HG03175 (cell line): ENCODE data around the gene JAKMIP2.

Experiments
- ATAC-seq: cut with Tn5 transposase; IDR thresholded peaks from one replicate; pipeline ENCODE4 v1.9.1; 2021; ENCODE audit warnings: mild to moderate bottlenecking, moderate library complexity; ENCODE audit not compliant: unreplicated experiment

JAKMIP2 gene

DNA sequence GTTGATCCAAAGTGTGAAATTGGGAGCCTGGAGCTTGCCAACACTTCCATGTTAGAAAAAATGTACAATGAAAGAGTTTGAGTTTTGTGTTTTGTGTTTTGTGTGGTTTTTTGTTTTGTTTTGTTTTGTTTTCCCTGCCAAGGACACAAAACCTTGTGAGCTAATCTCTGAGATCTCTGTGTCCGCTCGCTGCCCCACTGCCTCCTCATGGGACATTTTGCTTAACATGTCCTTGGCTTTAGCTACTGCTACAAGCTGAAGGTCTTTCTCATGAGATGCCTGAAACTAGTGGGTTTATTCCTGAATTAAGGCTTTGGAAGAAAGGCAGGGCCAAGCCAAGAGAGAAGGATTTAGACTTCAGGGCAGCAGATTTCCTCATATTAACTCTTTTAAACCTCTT lies 7.3 kb upstream of the JAKMIP2 start:
- ATAC-seq: no peak

- ATAC-seq: no peak
Observed at GRCh38 chr5:147788023-147788422, 5.5 kb upstream of the JAKMIP2 start.

DNA sequence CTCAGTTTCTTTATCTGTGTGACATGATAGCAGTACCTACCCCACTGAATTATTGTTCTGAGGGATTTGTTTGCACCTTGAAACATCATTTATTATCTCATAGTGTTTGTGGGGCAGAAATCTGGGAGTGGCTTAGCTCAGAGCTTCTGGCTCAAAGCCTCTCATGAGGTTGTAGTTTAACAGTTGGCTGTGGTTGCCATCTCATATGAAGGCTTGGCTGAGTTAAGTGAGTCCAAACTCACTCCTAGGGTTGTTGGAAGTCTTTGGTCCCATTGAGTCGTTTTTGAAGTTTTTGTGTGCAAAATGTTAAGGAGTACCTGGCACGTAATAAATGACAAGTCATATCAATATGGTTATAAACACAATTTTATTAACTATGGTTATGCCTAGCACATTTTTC lies 3.6 kb upstream of the JAKMIP2 start:
- no peak for ATAC-seq

GRCh38 chr5:147784146-147784987 lies 1.8 kb upstream of the JAKMIP2 start:
- ATAC-seq: no peak

GRCh38 chr5:147780924-147781573 lies 1.5 kb downstream of the JAKMIP2 start:
- no peak for ATAC-seq

DNA sequence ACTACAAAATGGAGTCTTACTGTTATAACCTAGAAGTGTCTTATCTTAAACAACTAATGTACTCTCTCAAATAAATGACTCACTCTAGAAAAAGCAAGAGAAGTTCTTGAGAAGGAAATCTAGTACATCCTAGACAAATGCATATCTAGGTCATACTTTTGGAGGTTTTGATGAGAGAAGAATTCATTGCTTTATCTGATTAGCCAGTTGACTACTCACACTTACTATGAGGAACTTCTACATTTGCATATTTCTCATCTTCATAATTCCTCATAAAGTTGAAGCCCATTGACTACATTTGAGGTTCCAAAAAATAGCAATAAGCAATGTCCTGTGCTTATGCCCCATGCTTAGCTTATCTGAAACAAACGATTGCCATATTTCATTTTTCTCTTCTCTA lies 2.8 kb downstream of the JAKMIP2 start:
- ATAC-seq: no peak

- ATAC-seq: no peak
Observed at GRCh38 chr5:147776989-147777388, 5.5 kb downstream of the JAKMIP2 start.

DNA sequence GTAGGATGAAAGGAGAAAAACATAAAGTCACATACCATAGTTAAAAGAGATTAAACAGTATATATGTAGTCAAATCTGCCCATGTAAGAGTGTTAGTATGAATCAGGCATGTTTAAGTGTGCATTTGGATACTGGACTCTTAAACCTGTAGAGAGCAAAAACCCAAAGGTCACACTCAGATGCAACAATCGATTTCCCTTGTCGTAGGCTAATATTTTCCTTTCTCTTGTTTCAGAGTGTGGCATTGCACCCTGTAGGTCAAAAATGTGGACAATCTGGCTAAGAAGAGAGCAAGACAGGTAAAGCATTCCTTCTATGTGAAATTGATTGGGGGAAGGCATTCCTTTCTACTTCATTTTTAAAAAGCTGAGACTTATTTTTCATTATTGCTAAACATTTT lies 8.9 kb downstream of the JAKMIP2 start:
- no peak for ATAC-seq

DNA sequence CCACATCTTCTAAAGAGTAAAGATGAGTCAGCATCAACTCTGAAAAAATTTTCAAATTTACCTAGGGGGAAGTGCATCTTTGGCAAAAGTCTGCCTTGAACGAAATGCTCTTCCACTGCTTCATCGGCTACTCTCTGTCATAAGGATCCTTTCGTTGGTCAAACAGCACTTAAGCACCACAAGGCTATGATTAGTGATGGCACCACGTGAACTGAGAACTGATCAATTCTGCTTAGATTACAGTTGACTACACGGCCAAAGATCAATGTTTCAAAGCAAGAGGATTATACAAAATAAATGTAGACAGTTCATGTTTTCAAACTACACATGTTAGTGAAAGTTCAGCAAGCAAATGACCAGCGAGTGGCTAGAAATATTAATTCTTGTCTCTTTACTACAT lies 9.4 kb downstream of the JAKMIP2 start:
- ATAC-seq: no peak

GRCh38 chr5:147767048-147767447 lies 15.5 kb downstream of the JAKMIP2 start:
- ATAC-seq: no peak

- ATAC-seq: no peak
Observed at GRCh38 chr5:147763791-147764525, 18.6 kb downstream of the JAKMIP2 start.

DNA sequence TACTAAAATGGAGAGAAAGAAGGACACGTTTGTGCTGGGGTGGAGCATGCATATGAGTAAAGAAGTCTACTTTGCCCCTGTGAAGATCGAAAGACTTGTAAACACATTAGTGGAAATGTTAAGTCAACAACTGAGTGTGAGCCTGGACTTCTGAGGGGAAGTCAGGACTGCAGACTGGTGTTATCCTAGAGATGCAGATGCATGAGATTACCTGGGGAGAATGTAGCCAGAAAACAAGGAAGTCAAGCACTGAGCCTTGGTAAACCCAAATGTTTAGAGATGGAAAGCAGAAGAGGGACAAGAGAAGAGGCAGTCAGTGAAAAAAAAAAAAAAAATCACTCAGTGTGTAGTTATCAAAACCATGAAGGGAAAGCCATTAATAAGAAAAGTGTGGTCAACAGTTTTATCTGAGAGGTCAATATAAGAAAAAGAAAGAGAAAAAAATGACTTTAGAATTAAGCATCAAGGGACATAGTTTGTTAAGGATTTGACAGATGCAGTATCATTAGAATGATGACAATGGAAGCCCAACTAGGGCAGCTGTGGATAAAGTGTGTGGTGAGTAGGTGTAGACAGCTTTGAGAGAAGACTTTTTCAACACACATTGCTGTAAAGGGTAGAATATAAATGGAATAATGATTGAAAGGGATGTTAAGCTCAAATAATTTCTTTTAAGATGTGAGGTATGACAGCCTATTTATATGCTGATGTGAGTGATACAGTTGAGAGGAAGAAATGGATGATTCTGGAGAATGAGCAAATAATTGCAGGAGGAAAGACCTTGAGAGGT lies 22.2 kb downstream of the JAKMIP2 start:
- ATAC-seq: no peak

DNA sequence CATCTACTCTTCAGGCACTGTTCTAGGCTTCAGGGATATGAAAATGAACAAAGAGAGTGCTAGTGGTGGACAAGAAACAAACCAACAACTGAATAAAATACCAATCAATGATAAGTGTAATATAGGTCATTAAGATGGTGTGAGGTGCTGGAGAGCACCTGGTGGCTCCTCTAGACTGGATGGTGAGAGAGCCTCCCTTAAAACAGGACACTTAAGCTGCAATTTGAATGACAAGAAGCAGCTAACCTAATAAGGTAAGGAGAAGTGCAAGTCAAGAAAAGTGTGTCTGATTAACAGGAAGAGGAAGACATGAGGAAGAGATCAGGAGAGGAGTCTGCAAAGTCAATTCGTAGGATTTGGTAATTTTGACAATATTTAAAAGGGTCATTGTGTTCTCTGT lies 23.1 kb downstream of the JAKMIP2 start:
- no peak for ATAC-seq

DNA sequence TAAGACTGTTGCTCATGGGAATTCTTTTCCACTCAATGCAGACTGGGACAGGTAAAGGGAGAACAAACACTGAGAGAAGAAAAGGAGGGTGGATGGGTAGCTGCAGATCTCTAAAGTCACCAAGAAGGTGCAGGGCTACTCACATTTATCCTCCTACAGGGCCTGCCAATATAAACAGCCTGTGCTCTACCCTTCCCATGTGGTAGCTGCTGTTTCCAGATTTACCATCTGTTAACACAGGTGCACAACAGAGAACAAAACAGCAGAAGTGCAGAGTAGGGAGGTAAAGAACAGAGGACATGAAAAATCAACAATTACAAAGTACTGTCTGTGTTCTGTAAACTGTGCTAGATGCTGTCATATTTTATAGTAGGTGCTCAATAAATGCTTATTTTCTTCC lies 26.0 kb downstream of the JAKMIP2 start:
- ATAC-seq: no peak

DNA sequence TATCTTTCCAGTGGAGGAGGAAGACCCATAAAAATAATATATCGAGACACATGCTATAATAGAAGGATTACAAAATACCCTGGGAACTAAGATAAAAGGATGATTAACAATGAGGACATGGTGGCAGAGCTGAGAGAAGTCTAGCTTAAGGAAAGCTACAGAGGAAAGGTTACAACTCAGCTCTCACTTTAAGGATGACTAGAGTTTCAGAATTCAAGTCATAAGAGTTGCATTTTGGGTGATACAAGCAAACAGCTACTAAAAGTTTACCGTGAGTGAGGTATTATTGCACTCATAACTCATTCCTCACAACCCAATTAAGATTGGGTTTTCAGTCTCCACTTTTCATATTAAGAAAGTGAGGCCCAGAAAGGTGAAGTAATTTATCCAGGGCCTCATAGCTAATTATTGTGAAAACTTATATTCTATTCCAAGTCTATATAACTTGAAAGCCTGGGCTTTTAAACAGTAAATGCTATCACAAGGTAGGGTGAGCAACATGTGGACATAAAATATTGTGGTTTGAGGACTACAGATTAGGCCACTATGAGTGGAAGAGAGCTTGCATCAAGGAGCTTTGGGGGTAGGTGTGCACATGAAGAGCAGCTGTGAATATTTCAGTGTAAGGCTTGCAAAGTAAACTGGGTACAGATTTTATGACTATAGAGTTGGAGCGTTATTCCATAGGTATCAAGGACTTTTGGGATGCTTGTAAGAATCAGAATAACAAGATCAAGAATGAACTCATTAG lies 28.0 kb downstream of the JAKMIP2 start:
- no peak for ATAC-seq

DNA sequence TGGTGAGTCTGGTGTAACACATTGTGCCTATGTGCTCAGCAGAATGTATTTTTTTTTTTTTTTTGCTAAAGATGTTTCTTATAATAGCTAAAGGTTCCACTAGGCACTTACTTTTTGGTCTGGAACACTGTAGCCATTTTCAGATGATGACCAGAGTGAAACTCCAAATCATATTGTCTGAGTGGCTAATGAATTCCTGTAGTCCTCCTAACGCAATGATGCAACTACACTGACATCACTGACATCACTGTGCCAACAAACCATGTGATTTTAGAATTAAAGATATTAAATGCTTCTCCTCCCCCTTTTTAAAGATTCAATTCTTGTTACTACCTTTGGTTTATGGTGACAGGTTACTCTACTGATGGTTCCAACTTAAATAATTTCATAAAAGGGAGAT lies 28.8 kb downstream of the JAKMIP2 start:
- ATAC-seq: no peak

DNA sequence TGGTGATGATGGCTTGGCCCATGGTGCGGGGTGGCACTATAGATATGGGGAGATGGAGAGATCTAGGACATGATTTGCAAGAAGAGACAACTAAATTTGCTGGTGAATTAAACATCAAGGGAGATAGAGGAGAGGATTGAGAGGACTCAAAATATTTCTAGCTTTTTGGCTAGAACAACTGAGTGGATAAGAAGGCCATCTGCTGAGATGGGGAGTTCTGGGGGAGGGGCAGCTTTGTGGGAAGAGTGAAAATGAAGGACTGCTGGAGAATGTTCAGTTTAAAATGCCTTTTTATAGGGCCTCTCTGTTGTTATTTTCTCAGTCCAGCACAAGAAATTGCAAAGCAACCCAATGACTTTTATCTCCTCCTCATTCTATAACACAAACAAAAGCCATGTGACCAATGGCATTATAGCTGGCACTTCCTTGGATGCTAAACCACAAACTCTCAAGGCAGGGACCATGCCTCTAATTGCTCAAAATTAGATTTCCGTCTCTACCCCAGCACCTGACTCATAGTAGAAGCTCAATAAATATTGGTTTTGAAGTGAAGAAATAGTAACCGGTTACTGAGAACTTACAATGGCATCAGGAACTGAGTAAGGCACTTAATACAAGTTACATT lies 29.8 kb downstream of the JAKMIP2 start:
- ATAC-seq: no peak

GRCh38 chr5:147752033-147752432 lies 30.5 kb downstream of the JAKMIP2 start:
- ATAC-seq: no peak

DNA sequence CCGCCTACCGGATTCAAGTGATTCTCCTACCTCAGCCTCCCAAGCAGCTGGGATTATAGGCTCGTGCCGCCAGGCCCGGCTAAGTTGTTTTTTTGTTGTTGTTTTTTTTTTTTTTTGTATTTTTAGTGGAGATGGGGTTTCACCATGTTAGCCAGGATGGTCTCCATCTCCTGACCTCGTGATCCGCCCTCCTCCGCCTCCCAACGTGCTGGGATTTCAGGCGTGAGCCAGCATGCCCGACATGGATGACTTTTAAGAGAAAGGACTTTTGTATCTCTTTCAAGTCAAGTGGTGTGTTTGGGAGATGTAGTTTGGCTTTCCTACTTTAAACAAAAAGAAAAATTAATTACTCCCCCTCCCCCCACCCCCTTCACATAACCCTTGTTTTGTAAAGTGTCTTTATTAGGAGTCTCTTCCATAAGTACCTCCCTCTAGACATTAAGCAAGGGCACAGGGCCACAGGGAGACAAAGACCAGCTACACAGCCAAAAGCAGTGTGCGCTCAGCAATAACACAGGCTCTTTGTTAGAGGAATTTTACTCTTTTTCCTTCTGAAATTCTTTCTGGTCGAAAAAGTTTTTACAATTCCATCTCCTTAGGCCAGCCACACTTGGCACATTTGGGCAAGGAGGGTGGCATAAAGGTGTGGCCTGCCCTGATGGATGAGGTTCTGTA lies 31.2 kb downstream of the JAKMIP2 start:
- ATAC-seq: no peak
